HL-60 (cell line): Measurements from ENCODE around the gene ACRBP.

Experiments used
- DNase-seq, 2 experiments: peaks; one replicate each; pipeline ENCODE4 v3.0.0-alpha.2; 2010 to 2020; ENCODE audit warnings: low read depth in 1 of 2, low spot score in 1 of 2
- H3K27ac ChIP-seq: fragments of 250-450 bp; sonication (Bioruptor Pico); replicated peaks from 2 replicates; pipeline ENCODE4 v1.5.1; 2020; ENCODE audit warnings: mild to moderate bottlenecking, moderate library complexity
- H3K27me3 ChIP-seq: fragments of 250-450 bp; sonication (Bioruptor Pico); 2 replicates; pipeline ENCODE4 v1.5.1; 2021; ENCODE audit warnings: mild to moderate bottlenecking, moderate library complexity; ENCODE audit not compliant: insufficient read depth, poor library complexity, severe bottlenecking
- H3K4me3 ChIP-seq: replicated peaks from 2 replicates; pipeline ENCODE4 v1.5.1; 2011; ENCODE audit warnings: mild to moderate bottlenecking, control low read depth, low read length; ENCODE audit not compliant: insufficient read depth
- CTCF ChIP-seq: IDR thresholded peaks from one replicate; pipeline ENCODE4 v1.5.1; 2011; ENCODE audit warnings: low read length, control low read depth, inconsistent platforms; ENCODE audit not compliant: insufficient read depth
- GABPA ChIP-seq: IDR thresholded peaks from 2 replicates; pipeline ENCODE4 v1.6.1; 2012; ENCODE audit warnings: low read depth
- POLR2AphosphoS5 ChIP-seq: IDR thresholded peaks from 2 replicates; pipeline ENCODE4 v1.6.1; 2012; ENCODE audit warnings: low read depth
- REST ChIP-seq: IDR thresholded peaks from 2 replicates; pipeline ENCODE4 v1.6.1; 2012; ENCODE audit warnings: low read depth; ENCODE audit not compliant: insufficient replicate concordance
- SPI1 ChIP-seq: IDR thresholded peaks from 2 replicates; pipeline ENCODE4 v1.6.1; 2012; ENCODE audit warnings: low read depth, mild to moderate bottlenecking, borderline replicate concordance

Gene ACRBP

DNA sequence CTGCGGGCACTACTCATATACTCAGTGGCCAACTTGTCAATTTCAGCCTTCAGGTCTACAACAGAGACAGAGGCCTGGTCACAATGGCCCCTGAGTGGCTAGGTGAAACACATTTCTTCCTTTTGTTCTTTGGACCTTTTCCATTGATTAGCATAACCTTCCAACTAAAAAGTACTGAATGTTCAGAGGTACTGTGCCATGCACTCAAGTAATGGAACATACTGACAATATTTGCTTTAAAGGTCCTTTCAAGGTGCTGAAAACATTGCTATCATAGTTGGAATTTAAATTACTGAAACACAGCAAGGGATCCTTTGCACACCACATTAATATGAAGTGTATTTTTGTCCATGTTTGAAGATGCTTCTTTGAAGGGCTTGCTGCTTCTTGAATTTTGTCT lies 6.1 kb upstream of the ACRBP start:
- Histone ChIP-seq H3K27me3 (no peaks in the 10 kb centered on the region), H3K4me3 (no peak overlapping the region), H3K27ac (no peak overlapping the region)
- TF ChIP-seq REST (no peak), CTCF (no peak), GABPA (no peak), POLR2AphosphoS5 (no peak), SPI1 (no peak)
- DNase-seq, result no peak

GRCh38 chr12:6652391-6652790 lies 5.2 kb upstream of the ACRBP start:
- H3K4me3 ChIP-seq, result no peak overlapping the region
- no peaks in the 10 kb centered on the region for H3K27me3 ChIP-seq
- DNase-seq, result no peak
- TF ChIP-seq CTCF, result no peak
- TF ChIP-seq POLR2AphosphoS5, result no peak
- TF ChIP-seq REST, result no peak
- no peak for TF ChIP-seq SPI1
- TF ChIP-seq GABPA, result no peak
- H3K27ac ChIP-seq, result no peak overlapping the region

DNA sequence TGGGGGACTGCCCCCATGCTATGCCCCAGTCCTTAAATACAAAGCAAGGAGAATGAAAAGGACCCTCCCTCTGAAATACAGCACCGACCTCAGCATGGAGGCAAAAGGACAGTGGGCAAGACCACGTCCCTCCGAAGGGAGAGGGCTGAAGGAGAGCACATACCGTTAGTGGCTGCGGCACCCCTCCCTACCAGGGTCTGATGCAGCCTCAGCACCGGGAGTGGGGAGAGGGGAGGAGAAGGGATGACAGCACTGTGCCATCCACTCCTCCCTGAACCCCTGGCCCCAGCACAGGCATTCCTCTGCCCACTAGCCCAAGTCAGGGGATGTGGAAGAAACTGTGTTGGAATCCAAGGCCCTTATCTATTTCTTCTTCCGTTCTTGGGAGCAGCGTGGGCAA lies 3.6 kb upstream of the ACRBP start:
- TF ChIP-seq GABPA, result no peak
- TF ChIP-seq SPI1, result no peak
- no peak for TF ChIP-seq CTCF
- no peak for TF ChIP-seq POLR2AphosphoS5
- no peak for TF ChIP-seq REST
- DNase-seq, result no peak
- Histone ChIP-seq H3K27ac (no peak overlapping the region), H3K27me3 (no peaks in the 10 kb centered on the region), H3K4me3 (no peak overlapping the region)
